ENCODE data around the gene LAMTOR2.

The LAMTOR2 gene

DNA sequence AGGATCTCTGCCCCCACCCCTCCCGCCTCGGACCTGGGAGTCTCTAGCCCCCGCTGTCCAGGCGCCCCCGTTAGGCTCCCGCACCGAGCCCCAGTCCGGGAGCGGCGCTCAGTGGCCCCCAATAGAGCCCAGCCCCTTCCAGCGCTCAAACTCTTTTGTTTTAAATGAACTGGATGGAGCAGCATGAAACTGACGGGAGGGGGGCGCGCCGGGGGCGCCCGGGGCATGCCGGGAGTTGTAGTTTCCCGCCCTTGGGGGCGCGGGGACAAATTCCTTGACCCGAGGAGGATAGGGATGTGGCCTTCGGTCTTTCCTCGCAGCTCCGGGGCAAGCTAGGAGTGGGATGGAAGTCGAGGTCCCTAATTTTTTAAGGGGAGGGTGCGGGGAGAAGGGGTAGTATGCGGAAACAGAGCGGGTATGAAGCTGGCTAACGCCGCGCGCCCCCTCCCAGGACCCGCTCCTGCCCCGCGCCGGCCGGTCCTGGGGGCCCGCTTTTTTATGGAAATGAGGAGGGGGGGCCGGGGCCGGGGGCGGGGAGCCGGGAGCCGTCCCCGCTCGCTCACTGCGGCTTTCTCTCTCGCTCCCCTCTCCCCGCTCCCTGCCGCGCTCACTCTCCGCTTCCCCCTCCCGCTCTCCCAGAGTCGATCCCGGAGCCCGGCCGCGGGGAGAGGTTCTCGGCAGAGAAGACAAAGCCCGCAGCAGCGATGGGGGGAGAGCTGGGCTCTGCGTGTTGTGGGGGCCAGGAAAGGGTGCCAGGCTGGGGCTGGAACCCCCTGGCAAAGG lies 27.9 kb downstream of the LAMTOR2 start, which contains the start of gene MEX3A:
TSS of gene MEX3A (minus strand) at position 157 of the 783 bp plus-strand sequence. CDS start 467 bp downstream, outside the sequence.
- in situ Hi-C loops (cut with HindIII; ENCODE audit: low sequenced_read_pairs), result no loop called here
- DNase-seq (ENCODE audit: low read depth, low spot score), result peak; percentile 82
- TF ChIP-seq, protein P1, sequence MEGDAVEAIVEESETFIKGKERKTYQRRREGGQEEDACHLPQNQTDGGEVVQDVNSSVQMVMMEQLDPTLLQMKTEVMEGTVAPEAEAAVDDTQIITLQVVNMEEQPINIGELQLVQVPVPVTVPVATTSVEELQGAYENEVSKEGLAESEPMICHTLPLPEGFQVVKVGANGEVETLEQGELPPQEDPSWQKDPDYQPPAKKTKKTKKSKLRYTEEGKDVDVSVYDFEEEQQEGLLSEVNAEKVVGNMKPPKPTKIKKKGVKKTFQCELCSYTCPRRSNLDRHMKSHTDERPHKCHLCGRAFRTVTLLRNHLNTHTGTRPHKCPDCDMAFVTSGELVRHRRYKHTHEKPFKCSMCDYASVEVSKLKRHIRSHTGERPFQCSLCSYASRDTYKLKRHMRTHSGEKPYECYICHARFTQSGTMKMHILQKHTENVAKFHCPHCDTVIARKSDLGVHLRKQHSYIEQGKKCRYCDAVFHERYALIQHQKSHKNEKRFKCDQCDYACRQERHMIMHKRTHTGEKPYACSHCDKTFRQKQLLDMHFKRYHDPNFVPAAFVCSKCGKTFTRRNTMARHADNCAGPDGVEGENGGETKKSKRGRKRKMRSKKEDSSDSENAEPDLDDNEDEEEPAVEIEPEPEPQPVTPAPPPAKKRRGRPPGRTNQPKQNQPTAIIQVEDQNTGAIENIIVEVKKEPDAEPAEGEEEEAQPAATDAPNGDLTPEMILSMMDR (IDR thresholded peaks at IDR 0.05; ENCODE audit: low read depth, low read length), result no peak
- H3K4me3 ChIP-seq (ENCODE audit: low read depth, low read length), result peak within 1 kb of the TSS; percentile 86

DNA sequence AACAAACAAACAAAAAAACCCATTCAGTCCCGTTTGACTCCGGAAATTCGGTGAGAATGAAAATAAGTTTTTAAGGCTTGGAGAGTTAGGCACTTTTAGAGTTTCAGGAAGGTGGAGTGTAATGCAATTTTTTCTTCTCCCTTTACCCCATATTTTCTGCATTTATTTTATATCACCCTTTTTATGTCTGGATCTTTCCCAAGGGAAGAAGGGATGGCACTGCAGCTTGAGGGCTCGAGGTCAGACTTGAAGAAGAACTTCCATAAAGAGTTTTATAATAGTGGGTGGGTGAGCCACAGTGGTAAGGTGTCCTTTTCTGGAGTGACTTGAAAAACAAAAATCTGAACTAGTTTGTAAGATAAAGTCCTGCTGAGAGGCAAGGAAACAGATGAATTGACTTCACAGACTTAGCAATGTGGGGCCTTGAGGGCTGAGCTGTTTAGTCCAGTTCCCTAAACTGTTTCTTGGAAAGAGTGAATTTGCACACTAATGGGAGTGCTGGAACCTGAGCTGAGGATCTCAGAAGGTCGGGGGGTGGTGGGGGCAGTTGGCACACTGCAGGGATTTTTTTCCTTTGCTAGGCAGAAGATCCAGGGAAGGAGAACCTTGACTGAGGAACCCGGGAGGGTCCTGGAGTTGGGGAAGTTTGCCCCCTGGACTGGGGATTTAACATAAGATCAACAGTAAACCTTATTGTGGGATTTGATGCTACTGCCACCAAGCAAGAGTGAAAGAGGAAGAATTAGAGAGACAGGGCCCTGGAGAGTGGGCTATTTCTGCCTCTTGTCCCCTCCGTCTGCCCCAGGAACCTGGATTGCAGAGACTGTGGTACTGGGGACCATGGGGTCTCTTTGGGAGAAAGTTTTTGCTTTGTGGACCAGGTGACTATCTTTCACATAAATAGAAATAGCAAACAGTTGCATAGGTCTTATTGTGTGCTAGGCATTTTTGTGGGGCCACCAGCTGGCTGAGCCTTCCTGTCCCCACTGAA lies 29.5 kb downstream of the LAMTOR2 start:
- in situ Hi-C loops (cut with HindIII; ENCODE audit: low sequenced_read_pairs), result no loop called here
- TF ChIP-seq, protein P1 (IDR thresholded peaks at IDR 0.05; ENCODE audit: low read depth, low read length), result no peak
- H3K4me3 ChIP-seq (ENCODE audit: low read depth, low read length), result peak overlapping the region; percentile 86
- DNase-seq (ENCODE audit: low read depth, low spot score), result no peak

DNA sequence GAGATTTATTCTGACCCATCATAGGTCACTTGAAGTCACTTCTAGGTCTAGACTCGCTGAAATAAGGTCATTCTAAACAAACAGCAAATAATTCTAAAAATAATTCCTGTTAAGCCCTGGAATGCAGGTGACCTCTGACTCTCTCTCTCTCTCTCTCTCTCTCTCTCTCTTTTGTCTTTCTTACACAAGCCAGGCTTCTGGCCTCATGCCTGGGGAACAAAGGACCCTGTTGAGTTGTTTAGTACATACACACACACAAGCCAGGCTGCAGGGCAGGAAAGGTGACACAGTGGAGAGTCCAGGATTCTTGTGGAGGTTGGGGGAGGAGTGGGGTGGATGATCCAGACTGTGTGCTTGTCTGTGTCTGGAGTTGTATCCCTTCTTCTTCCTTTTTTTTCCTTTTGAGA lies 31.7 kb downstream of the LAMTOR2 start:
- in situ Hi-C loops (cut with HindIII; ENCODE audit: low sequenced_read_pairs), result no loop called here
- DNase-seq (ENCODE audit: low read depth, low spot score), result peak; percentile 72
- TF ChIP-seq, protein P1 (IDR thresholded peaks at IDR 0.05; ENCODE audit: low read depth, low read length), result no peak
- no peak overlapping the region for H3K4me3 ChIP-seq (ENCODE audit: low read depth, low read length)

DNA sequence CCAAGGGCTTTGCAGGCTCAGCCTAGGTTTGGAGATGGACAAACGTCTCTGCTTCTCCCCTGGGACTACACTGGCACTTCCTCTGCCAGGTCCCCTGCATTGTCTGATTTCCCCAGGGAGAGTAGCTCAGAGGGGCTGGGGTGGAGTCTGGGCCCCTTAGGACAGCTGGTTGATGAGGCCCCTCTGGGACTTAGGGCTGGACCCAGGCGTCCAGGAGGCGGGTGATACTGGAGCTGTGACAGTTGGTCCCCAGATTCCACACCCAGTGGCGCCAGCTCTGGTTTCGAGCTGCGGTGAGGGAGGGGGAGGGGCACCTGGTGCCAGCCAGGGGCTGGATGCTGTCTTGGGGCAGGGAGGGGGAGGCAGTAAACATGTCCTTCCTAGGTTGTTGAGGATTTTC lies 35.1 kb downstream of the LAMTOR2 start:
- DNase-seq (ENCODE audit: low read depth, low spot score), result no peak
- TF ChIP-seq, protein P1 (IDR thresholded peaks at IDR 0.05; ENCODE audit: low read depth, low read length), result no peak
- in situ Hi-C loops (cut with HindIII; ENCODE audit: low sequenced_read_pairs), result no loop called here
- no peak overlapping the region for H3K4me3 ChIP-seq (ENCODE audit: low read depth, low read length)

DNA sequence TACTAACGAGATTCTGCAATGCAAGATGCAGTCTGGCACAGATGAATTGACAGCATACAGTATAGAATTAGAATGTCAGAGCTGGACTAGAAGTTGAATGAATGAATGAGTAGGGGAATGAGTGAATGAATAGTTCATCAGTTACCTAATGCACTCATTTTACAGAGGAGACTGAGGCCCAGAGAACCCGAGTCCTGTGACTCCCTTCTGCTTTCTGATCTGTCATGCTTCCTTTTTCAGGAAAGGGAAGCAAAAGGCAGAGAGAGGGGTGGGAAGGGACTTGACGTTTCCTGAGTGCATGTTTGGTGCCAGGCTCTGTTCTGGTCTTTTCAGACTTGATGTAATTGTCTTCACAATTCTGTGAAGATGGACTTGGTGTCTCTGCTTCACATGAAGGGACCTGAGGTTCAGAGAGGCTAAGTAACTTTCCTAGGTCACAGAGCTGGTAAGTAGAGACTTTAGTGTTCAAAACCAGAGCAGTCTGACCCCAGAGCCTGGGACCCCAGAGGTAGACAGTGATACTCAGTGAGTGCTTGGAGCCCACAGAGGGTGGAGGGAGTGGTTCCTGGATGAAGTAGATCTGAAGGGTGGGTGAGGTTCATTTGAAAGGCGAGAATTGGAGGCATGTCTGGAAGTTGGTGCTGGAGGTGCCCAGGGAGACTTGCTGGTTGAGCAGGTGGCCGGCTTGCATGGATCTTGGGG lies 35.7 kb downstream of the LAMTOR2 start:
- H3K4me3 ChIP-seq (ENCODE audit: low read depth, low read length), result no peak overlapping the region
- in situ Hi-C loops (cut with HindIII; ENCODE audit: low sequenced_read_pairs), result no loop called here
- no peak for DNase-seq (ENCODE audit: low read depth, low spot score)
- TF ChIP-seq, protein P1 (IDR thresholded peaks at IDR 0.05; ENCODE audit: low read depth, low read length), result no peak

DNA sequence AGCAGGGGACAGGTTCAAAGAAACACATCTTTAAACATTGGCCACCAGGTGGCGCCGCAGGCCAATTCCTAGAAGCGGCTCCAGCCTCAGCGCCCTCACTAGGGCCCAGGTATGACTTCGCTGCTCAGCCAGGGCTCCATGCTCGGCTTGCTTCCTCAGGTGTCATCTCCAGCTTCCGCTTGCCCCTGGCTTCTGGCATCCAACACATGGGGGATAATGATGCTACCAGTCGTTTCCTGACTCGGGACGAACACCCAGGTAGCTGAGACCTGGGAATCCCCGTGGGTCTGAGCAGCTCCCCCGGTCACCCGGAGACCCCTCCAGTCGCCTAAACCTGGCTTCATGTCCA lies 36.2 kb downstream of the LAMTOR2 start:
- no peak overlapping the region for H3K4me3 ChIP-seq (ENCODE audit: low read depth, low read length)
- DNase-seq (ENCODE audit: low read depth, low spot score), result peak; percentile 79
- in situ Hi-C loops (cut with HindIII; ENCODE audit: low sequenced_read_pairs), result no loop called here

More for the DNA sequence above, 36.2 kb downstream of the LAMTOR2 start:
- TF ChIP-seq, protein P1 (IDR thresholded peaks at IDR 0.05; ENCODE audit: low read depth, low read length), result peak; percentile 63
